Endothelial cell of umbilical vein (primary cell): ENCODE measurements around the gene LARP1B. TPM values are rescaled to one million over a fixed set of nuclear protein-coding genes. Genes with fewer than 3 reads are reported as not detected.
"Not testable (repeated sequence)": the region's sequence is repeated elsewhere in the genome, so short reads cannot be mapped to it uniquely, and the experiment has no call there.

Experiments used
- BruUV-seq: library from RNA; stranded (reverse); fragments of 400-500 nt; replicated peaks from 2 replicates; lab custom pipeline; 2021; lab: Mats Ljungman, UMichigan
- CTCF ChIA-PET: fragments of 300-600, 350-600 bp; sonication (Branson Sonifier 250); formaldehyde crosslinking; loops from one replicate; lab custom pipeline; 2021; ENCODE audit warnings: antibody characterized with exemption, inconsistent platforms; lab: Charles Lee
- POLR2A ChIA-PET: fragments of 300-600, 350-600 bp; sonication (Branson Sonifier 250); formaldehyde crosslinking; loops from one replicate; lab custom pipeline; 2021; ENCODE audit warnings: antibody characterized with exemption, inconsistent platforms; lab: Charles Lee
- DNase-seq: peaks from one replicate; pipeline ENCODE4 v3.0.0-alpha.2; 2011; ENCODE audit warnings: low read depth, low spot score
- FAIRE-seq: peaks from 2 replicates; lab custom pipeline; 2011; peaks lifted over from hg19 to GRCh38; lab: Jason Lieb, UNC
- H2AFZ ChIP-seq: 2 replicates; pipeline ENCODE4 v1.6.0; 2012; ENCODE audit warnings: low read depth, low read length, control low read depth, inconsistent platforms
- H3K27ac ChIP-seq: 2 replicates; pipeline ENCODE4 v1.5.1; 2011; ENCODE audit warnings: low read depth, mild to moderate bottlenecking, control low read depth, low read length, moderate library complexity; ENCODE audit not compliant: insufficient read depth
- H3K27me3 ChIP-seq, 2 experiments: 2 replicates each; pipeline versions ENCODE4 v1.6.0 to v1.6.1; 2011; ENCODE audit warnings: low read length in 2 of 2, mixed read lengths in 1 of 2; ENCODE audit not compliant: control insufficient read depth in 2 of 2, insufficient read depth in 2 of 2
- H3K36me3 ChIP-seq, 2 experiments: 2 replicates in 1 of 2; 3 replicates in 1 of 2; pipeline ENCODE4 v1.5.1; 2011; ENCODE audit warnings: low read length in 2 of 2, mild to moderate bottlenecking in 1 of 2, moderate library complexity in 1 of 2; ENCODE audit not compliant: control insufficient read depth in 2 of 2, insufficient read depth in 2 of 2; ENCODE audit errors: extremely low read depth in 1 of 2
- H3K4me1 ChIP-seq: 3 replicates; pipeline ENCODE4 v1.5.1; 2011; ENCODE audit warnings: mild to moderate bottlenecking, low read length; ENCODE audit not compliant: control insufficient read depth, insufficient read depth; ENCODE audit errors: extremely low read depth
- H3K4me2 ChIP-seq: 2 replicates; pipeline ENCODE4 v1.6.1; 2011; ENCODE audit warnings: low read length, control low read depth, mixed read lengths; ENCODE audit not compliant: insufficient read depth
- H3K4me3 ChIP-seq, 3 experiments: fragments of 200-600 bp in 1 of 3; sonication (generic), shearing (Covaris generic) in 1 of 3; replicated peaks in 1 of 3; 2 replicates each; pipeline ENCODE4 v1.5.1; 2011 to 2016; ENCODE audit warnings: control low read depth in 3 of 3, low read length in 3 of 3, mild to moderate bottlenecking in 2 of 3, inconsistent platforms in 1 of 3, low read depth in 1 of 3, moderate library complexity in 1 of 3; ENCODE audit not compliant: insufficient read depth in 1 of 3
- H3K79me2 ChIP-seq: 2 replicates; pipeline ENCODE4 v1.6.0; 2012; ENCODE audit warnings: low read length, inconsistent platforms; ENCODE audit not compliant: control insufficient read depth, insufficient read depth
- H3K9ac ChIP-seq: replicated peaks from 2 replicates; pipeline ENCODE3; 2011; ENCODE audit warnings: low read length, control low read depth; ENCODE audit not compliant: insufficient read depth; ENCODE audit errors: extremely low read depth
- H3K9me1 ChIP-seq: replicated peaks from 3 replicates; pipeline ENCODE4 v1.6.0; 2011; ENCODE audit warnings: mild to moderate bottlenecking, low read length; ENCODE audit not compliant: control insufficient read depth, insufficient read depth; ENCODE audit errors: extremely low read depth
- H3K9me3 ChIP-seq: replicated peaks from 2 replicates; pipeline ENCODE4 v1.5.1; 2012; ENCODE audit warnings: low read length, inconsistent platforms; ENCODE audit not compliant: control insufficient read depth, insufficient read depth
- H4K20me1 ChIP-seq: replicated peaks from 2 replicates; pipeline ENCODE3; 2011; ENCODE audit warnings: mild to moderate bottlenecking, low read length; ENCODE audit not compliant: control insufficient read depth, insufficient read depth; ENCODE audit errors: extremely low read depth
- dilution Hi-C: fragments of 300-500 bp; cut with MboI; formaldehyde crosslinking; loops from one replicate; pipeline ENCODE4 v1.15.0; 2019; ENCODE audit warnings: low sequenced_read_pairs; ENCODE audit not compliant: extremely low pct_ligation_motif_present
- intact Hi-C: fragments of 100-400 bp; cut with micrococcal nuclease; formaldehyde crosslinking; loops from one replicate; pipeline ENCODE4 v1.10.0; 2022
- polyA plus RNA-seq, 4 experiments: library from polyadenylated mRNA; depleted of rRNA in 3 of 4; stranded (reverse) in 3 of 4; unstranded in 1 of 4; fragments of >200 nt; gene quantifications; 2 replicates each; pipeline versions ENCODE4 v1.2.1 to v1.2.3, GENCODE V29; 2011 to 2012; ENCODE audit warnings: missing spikeins in 1 of 4
- total RNA-seq: library from RNA; stranded (reverse); gene quantifications from 2 replicates; pipeline ENCODE4 v1.2.3, GENCODE V29; 2021

LARP1B gene
- total and polyA plus RNA-seq, 2 donors (not counting 3 experiments of a cell fraction or from before 2014, with no cell fraction given) = 7.3 to 28.8 TPM

DNA sequence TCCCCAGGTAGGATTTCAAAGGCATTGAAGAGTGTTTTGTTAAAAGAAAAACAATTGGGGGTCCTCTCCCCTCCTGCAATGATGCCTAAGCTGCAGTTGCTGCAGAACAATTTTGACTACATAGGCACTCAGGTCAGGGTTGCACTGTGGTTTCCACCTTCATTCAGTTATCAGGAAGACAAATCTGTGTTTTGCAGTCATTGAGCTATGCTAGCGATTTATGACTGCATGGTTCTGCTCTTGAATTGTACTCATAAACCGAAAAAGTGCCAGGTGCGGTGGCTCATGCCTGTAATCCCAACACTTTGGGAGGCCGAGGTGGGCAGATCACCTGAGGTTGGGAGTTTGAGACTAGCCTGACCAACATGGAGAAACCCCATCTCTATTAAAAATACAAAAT is 197.1 kb downstream of the LARP1B start:
- H2AFZ ChIP-seq, H3K27ac ChIP-seq, dilution Hi-C loops, H3K9ac ChIP-seq, H3K9me3 ChIP-seq, H3K36me3 ChIP-seq, H3K4me1 ChIP-seq, H3K9me1 ChIP-seq, H3K27me3 ChIP-seq, H3K79me2 ChIP-seq, BruUV-seq, FAIRE-seq, intact Hi-C loops, DNase-seq, CTCF ChIA-PET, POLR2A ChIA-PET, H3K4me2 ChIP-seq, H4K20me1 ChIP-seq, H3K4me3 ChIP-seq: not testable (repeated sequence)

DNA sequence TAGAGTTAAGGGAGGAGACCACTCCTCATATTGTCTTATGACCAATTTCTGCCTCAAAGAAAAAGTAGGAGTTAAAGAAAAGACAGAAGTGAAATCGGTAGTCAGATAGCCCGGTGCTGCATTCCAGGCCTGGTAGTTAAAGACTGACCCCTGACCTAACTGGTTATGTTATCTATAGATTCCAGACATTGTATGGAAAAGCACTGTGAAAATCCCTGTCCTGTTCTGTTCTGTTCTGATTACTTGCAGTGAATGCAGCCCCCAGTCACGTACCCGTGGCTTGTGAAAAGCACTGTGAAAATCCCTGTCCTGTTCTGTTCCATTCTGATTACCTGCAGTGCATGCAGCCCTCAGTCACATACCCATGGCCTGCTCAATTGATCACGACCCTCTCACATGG is 198.8 kb downstream of the LARP1B start:
- FAIRE-seq, intact Hi-C loops, POLR2A ChIA-PET, H3K79me2 ChIP-seq, dilution Hi-C loops, H3K4me1 ChIP-seq, H3K4me2 ChIP-seq, H3K27me3 ChIP-seq, CTCF ChIA-PET, H2AFZ ChIP-seq, DNase-seq, H3K9me3 ChIP-seq, H3K9me1 ChIP-seq, H3K4me3 ChIP-seq, BruUV-seq, H3K27ac ChIP-seq, H3K9ac ChIP-seq, H4K20me1 ChIP-seq, H3K36me3 ChIP-seq: not testable (repeated sequence)

Other genes with a start within 250 kb of the LARP1B start
- 34.8 and 37.7 TPM in 2 replicates for gene PLK4, start 180.4 kb upstream of the LARP1B start, total RNA-seq
- 10.6 and 13.7 TPM in 2 replicates for gene PLK4, start 180.4 kb upstream of the LARP1B start, polyA plus RNA-seq
- 19.4 and 21.3 TPM in 2 replicates for gene MFSD8, start 96.1 kb upstream of the LARP1B start, total RNA-seq
- gene MFSD8, start 96.1 kb upstream of the LARP1B start, polyA plus RNA-seq = 8.9 and 11.5 TPM in 2 replicates
- 9.1 and 10.1 TPM in 2 replicates for gene ABHD18, start 95.9 kb upstream of the LARP1B start, total RNA-seq
- 1.8 and 2.4 TPM in 2 replicates for gene ABHD18, start 95.9 kb upstream of the LARP1B start, polyA plus RNA-seq
- gene PGRMC2, start 226.5 kb downstream of the LARP1B start, total RNA-seq = 58.1 and 63.4 TPM in 2 replicates
- gene PGRMC2, start 226.5 kb downstream of the LARP1B start, polyA plus RNA-seq = 6.9 and 10.1 TPM in 2 replicates